ENCODE results near the gene EPOP. TPM values are rescaled to one million over a fixed set of nuclear protein-coding genes. Genes with fewer than 3 reads are reported as not detected.
"Not testable (repeated sequence)": the region's sequence is repeated elsewhere in the genome, so short reads cannot be mapped to it uniquely, and the experiment has no call there.

EPOP gene
- polyA plus RNA-seq, 3 donors, result 1.8 to 1.9 (median 1.8) TPM

DNA sequence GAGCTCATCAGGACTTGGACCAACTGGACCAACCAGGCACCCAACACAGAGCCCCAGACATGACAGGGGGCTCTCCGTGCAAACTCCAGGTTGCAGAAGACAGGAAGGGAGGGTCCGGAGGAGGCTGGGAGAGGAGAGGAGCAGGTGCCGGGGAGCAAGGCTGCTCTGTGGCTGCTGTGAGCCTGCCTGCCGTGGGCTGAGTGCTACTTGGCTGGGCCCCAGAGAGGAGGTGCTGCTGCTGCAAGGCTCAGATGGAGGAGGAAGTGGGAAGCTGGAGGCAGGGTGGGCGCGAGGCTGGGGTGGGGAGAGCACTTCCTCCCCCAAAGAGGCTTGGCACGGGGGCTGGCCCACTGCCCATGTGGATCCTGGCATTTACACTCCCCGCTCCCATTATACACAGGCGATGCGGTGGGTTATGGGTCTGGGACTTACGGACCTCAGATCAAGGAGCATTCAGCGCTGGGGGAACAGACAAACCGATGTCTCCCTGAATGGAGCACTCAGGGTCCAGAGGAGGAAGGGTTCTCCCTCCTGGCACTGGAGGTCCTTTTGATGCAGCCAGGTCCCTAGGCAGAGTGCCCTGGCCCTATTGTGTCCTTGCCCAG, 15.9 kb downstream of the EPOP start:
- no peak for DNase-seq (ENCODE audit: extremely low read depth in 1 of 11, low read depth in 9 of 11, low spot score in 4 of 11)

DNA sequence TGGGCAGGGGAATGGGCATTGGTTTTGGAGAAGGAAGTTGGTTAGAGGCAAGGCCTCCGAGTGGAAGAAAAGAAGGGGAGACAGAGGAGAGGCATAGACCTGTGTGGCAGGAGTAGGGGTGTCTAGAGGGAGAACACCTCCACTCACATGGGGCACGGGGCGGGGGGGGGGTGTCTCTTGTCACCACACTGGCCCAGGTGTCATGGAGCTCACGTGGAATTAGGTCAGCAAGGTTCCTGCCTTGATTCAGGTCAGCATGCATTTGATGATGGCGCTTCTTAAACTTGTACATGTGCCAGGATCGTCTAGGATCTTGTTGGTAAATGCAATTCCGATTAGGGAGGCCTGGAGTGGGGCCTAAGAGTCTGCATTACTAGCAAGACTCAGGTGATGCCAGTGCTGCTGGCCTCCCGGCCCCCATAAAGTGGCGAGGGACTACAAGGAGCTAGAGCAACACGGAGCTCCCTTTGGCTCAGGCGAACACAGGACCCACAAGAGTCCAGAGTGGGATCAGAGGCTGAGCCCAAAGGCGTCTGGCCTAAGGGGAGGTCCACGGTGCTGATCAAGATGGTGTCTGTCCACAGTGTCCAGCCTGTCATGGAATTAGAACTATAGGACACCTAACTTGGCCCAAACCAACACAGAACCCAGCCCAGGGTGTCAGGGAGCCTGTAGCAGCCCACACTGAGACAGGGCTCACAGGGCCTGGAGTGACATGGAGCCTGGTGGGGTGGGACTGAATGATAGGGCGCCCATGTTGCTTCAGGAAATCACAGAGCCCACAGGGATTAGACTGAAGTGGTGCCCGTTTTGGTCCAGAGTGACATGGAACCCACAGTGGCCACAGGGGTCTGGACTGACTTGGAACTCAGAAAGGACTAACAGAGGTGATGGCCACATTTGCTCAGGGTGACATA, 16.7 kb downstream of the EPOP start:
- DNase-seq (ENCODE audit: extremely low read depth in 1 of 11, low read depth in 9 of 11, low spot score in 4 of 11), result no peak

DNA sequence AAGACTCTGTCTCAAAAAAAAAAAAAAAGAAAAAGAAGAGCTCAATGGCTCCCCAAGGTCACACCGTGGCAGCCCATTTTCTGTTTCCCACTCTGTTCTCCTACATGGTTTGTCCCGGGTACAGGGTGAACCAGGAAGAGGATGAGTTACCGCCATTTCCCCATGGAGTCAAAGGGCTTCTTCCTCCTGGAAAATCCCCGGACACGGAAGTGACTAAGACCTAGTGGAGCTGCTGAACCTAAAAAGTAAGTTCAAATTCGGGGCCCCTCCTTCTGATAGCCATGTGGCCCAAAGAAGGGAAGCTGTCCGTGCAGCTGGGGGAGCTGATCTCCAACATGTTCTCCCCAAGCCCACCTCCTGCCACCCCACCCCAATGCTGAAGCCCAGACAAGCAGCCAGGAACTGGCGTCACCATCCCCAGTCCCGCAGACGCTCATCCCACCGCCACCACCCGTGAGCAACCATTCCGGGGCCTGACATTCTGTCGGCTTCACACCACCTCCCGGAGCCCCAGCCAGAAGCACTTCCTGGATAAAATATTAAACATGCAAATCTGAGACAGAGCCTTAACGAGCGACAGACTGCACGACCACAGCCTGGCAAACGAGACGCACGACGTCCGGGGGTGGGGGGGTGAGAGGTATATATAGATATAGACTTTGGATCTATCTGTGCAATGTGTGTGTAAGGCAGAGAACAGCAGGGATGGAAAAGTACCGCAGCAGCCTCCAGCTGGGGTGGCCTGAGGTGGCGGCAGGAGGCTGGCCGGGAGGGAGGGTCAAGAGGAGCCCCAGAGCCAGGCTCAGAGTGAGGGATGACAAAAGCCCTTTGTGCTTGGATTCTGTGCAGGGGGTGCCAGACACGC, 17.6 kb downstream of the EPOP start:
- DNase-seq (ENCODE audit: extremely low read depth in 1 of 11, low read depth in 9 of 11, low spot score in 4 of 11), result no peak

DNA sequence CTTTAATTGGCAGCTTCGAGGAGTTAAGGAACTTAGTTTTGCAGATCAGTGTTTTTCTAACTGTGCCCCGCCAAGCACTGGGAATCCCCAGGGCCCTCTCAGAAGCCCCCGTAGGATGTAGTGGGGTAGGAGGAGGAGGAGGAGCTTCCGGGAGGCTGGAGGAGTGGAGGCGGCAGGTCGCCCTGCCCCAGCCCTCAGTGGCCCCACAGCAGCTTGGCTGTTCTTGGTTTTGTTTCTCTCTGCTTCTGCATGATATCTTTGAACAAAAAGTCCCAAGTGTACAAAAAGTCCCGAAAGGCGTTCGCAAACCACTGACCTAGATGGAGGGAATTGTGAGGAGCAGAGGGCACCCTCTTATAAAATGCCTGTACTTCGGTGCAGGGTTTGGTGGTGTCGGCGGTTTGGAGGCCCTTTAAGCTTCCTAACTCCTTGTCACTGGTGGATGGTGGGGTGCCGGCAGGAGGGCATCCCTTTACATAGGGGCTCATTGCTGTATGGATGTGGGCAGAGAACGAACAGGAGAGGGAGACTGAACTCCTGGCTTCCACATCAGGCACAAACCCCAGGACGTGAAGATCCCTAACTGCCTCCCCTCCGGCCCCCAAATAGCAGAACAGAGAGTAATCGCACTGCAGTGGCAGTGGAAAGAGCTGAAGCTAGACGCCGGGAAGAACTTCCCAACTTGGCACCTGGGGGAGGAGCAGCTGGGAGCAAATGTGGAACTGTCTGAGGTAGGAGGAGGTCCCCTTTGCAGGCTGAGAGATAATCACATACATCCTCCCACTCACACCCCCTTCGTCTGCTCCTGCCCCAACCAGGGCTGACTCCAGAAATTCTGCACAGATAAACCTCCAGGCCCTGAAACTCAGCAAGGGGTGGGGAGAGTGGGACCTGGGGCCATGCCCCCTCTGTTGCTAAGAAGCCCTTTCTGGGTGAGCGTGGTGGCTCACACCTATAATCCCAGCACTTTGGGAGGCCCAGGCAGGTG, 20.1 kb downstream of the EPOP start:
- DNase-seq (ENCODE audit: extremely low read depth in 1 of 11, low read depth in 9 of 11, low spot score in 4 of 11), result no peak

DNA sequence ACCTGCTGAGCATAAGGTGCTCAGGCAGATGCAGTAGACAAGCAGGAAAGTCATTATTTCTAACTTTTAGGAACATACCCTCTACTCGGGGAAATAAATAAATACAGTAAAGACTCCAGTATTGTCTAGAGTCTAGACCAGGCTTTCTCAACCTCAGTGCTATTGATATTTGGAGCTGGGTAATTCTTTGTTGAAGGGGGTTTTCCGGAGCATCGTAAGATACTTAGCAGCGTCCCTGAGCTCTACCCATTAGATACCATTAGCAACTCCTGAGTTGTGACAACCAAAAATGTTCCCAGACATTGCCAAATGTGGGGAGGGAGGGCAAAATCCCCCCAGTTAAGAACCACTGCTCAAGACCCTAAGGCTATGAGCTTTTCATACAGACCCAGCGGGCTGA, 21.1 kb downstream of the EPOP start:
- no peak for DNase-seq (ENCODE audit: extremely low read depth in 1 of 11, low read depth in 9 of 11, low spot score in 4 of 11)

DNA sequence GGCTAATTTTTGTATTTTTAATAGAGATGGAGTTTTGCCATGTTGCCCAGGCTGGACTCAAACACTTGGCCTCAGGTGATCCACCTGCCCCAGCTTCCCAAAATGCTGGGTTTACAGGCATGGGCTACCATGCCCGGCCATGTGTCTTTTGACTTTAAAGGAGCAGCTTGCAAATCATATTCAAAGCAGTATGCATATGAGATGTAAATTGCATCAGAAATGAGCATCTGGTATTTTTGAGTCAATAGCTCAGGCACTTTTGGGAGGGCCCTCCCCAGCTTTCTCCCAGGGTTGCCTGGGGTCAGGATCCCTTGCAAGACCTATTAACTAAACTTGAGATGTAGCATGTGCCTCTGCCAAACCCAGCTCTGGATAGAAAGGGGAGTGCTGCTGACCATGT, 21.5 kb downstream of the EPOP start:
- no peak for DNase-seq (ENCODE audit: extremely low read depth in 1 of 11, low read depth in 9 of 11, low spot score in 4 of 11)

DNA sequence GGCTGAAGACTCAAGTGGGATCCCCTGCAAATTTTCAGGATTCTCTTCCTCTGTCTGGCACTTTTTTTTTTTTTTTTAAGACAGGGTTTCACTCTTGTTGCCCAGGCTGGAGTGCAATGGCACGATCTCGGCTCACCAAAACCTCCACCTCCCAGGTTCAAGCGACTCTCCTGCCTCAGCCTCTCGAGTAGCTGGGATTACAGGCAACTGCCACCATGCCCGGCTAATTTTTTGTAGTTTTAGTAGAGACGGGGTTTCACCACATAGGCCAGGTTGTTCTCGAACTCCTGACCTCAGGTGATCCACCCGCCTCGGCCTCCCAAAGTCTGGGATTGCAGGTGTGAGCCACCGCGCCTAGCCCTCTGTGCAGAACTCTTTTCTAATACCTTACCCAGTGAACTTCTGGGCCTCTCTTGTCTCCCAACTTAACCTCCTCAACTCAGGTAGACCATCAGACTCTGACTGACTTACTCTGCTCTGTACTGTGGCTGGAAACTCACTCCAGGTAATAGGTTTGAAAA, 24.0 kb downstream of the EPOP start:
- DNase-seq (ENCODE audit: extremely low read depth in 1 of 11, low read depth in 9 of 11, low spot score in 4 of 11), result not testable (repeated sequence)

DNA sequence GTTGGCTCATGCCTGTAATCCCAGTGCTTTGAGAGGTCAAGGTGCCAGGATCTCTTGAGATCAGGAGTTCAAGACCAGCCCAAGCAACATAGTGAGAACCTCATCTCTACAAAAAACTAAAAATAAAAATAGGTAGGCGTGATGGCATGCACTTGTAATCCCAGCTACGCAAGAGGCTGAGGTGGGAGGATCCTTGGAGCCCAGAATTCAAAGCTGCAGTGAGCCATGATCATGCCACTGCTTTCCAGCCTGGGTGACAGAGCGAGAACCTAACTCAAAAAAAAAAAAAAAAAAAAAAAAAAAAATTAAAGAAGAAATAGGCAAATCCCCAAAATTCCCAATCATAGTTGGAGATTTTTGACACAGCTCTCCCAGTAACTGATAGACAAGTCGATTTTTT, 36.8 kb downstream of the EPOP start:
- DNase-seq (ENCODE audit: extremely low read depth in 1 of 11, low read depth in 9 of 11, low spot score in 4 of 11), result no peak

DNA sequence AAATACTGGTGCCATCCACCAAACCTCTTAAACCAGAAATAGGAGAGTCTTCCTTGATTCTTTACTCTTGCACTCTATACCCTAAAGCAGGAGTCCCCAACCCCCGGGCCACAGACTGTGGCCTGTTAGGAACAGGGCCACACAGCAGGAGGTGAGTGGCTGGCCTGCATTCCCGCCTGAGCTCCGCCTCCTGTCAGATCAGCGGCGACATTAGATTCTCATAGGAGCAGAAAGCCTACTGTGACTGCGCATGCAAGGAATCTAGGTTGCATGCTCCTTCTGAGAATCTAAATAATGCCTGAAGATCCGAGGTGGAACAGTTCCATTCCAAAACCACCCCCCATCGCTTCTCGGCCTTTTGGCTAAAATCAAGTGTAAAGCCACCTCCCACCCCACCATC, 38.7 kb downstream of the EPOP start:
- DNase-seq (ENCODE audit: extremely low read depth in 1 of 11, low read depth in 9 of 11, low spot score in 4 of 11), result no peak

DNA sequence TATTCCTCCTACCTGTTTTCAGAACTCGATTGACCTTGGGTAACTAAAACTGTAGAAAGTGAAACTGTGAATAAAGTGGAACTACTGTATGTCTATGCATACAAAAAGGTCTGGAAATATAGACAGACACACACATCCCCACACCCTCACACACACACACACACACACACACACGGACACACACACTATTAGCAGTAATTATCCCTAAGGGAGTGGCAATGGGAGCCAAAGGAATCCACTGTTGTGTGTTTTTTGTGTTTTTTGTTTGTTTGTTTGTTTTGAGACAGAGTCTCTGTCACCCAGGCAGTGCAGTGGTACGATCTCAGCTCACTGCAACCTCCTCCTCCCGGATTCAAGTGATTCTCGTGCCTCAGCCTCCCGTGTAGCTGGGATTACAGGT, 42.4 kb downstream of the EPOP start:
- no peak for DNase-seq (ENCODE audit: extremely low read depth in 1 of 11, low read depth in 9 of 11, low spot score in 4 of 11)

DNA sequence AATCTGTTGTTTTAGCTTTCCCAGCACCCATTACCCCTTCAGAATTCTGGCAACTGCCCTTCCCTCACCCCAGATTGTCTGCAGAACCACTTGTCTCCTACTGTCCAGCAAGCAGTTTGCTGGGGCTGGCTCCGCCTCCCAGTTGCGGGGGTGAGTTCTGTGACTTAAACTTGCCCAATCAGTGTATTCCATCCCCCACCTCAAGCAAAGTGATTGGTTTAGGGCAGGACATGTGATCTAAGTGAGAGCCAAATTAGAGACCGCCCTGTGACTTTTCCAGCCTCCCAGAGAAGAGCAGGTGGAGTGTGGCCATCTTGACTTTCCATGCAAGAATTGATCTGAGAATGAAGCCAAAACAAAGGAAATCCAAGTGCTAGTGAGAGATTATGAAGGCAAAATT, 46.3 kb downstream of the EPOP start:
- no peak for DNase-seq (ENCODE audit: extremely low read depth in 1 of 11, low read depth in 9 of 11, low spot score in 4 of 11)

DNA sequence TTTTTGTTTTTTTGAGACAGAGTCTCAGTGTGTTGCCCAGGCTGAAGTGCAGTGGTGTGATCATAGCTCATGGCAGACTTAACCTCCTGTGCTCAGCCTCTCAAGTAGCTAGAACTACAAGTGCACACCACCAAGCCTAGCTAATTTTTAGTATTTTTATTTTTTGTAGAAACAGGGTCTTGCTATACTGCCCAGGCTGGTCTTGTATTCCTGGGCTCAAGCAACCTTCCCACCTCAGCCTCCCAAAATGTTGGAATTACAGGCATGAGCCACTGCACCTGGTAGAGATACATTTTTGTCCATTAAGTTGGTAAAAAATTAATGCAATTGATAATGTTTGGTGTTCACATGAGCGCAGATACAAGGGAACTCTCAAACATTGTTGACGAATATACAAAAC, 46.8 kb downstream of the EPOP start:
- DNase-seq (ENCODE audit: extremely low read depth in 1 of 11, low read depth in 9 of 11, low spot score in 4 of 11), result no peak

DNA sequence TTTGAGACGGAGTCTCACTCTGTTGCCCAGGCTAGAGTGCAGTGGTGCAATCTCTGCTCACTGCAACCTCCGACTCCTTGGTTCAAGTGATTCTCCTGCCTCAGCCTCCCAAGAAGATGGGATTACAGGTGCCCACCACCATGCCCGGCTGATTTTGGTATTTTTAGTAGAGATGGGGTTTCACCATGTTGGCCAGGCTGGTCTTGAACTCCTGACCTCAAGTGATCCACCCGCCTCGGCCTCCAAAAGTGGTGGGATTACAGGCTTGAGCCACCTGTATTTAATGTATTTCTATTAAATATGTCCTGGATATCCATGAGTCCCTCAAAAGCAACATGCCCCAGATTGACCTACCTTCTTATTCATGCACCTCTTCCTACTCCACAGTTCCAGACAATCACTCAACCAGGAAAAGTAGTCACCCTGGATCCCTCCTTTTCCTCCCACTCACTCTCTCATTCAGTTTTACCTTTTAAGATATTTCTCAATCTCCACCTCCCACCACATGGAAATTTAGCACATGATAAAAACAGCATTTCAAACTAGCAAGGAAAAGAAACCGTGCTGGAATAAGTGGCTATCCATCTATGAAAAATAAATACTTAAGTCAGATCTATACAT, 48.0 kb downstream of the EPOP start:
- DNase-seq (ENCODE audit: extremely low read depth in 1 of 11, low read depth in 9 of 11, low spot score in 4 of 11), result not testable (repeated sequence)

DNA sequence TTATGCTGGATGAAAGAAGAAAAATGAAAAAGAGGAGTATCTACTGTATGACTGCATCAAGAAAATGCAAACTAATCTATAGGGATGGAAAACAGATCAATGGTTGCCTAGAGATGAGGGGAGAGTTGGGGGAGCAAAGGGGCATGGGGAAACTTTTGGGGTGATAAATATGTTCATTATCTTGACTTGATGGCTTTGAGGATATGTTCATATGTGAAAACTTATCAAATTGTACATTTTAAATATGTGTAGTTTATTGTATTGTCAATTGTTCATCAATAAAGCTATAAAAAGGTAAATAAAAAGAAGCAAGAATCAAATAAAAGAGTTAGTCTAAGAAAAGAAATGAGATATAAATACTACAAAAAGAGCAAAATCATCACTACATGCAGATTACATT, 49.3 kb downstream of the EPOP start:
- no peak for DNase-seq (ENCODE audit: extremely low read depth in 1 of 11, low read depth in 9 of 11, low spot score in 4 of 11)

DNA sequence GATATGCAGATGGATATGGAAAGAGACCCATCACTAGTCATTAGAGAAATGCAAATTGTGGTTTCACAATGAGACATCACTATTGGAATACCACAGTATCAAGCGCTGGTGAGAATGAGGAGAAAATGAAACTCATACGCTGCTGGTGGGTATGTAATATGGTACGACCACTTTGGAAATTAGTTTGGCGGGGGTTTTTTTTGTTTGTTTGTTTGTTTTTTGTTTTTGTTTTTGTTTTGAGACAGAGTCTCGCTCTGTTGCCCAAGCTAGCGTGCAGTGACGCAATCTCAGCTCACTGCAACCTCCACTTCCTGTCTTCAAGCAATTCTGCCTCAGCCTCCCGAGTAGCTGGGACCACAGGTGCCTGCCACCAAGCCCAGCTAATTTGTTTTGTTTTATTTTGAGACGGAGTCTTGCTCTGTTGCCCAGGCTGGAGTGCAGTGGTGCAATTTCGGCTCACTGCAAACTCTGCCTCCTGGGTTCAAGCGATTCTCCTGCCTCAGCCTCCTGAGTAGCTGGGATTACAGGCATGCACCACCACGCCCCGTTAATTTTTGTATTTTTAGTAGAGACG, 49.9 kb downstream of the EPOP start:
- not testable (repeated sequence) for DNase-seq (ENCODE audit: extremely low read depth in 1 of 11, low read depth in 9 of 11, low spot score in 4 of 11)
